DMS114 treated with DMSO at 0.1 percent for 48 hours (cell line): ENCODE data around the gene KRT35.

ENCODE experiments used
- DNase-seq: peaks from one replicate; lab custom pipeline; 2025; ENCODE audit not compliant: unreplicated experiment; lab: John Stamatoyannopoulos, UW

Gene KRT35

GRCh38 chr17:41481036-41481435 is at the start of gene KRT35:
Gene KRT35, minus strand, starts transcription at chr17:41481151. Its CDS starts 54 bp downstream, at chr17:41481097.
- DNase-seq: no peak

- no peak for DNase-seq
These were observed 49.4 kb upstream of the KRT35 start for GRCh38 chr17:41530062-41531048.

GRCh38 chr17:41529491-41529915 is 48.6 kb upstream of the KRT35 start:
- DNase-seq: no peak

- no peak for DNase-seq
These were observed 48.0 kb upstream of the KRT35 start for GRCh38 chr17:41528959-41529353.

GRCh38 chr17:41527063-41528023 is 46.4 kb upstream of the KRT35 start:
- no peak for DNase-seq

- DNase-seq: no peak
These were observed 43.3 kb upstream of the KRT35 start for GRCh38 chr17:41524261-41524660.

GRCh38 chr17:41523787-41524186 is 42.8 kb upstream of the KRT35 start:
- no peak for DNase-seq

- no peak for DNase-seq
These were observed 42.3 kb upstream of the KRT35 start for GRCh38 chr17:41523225-41523593.

- DNase-seq: no peak
These were observed 41.6 kb upstream of the KRT35 start for GRCh38 chr17:41522301-41523224.

- no peak for DNase-seq
These were observed 40.8 kb upstream of the KRT35 start for GRCh38 chr17:41521574-41522261.

GRCh38 chr17:41520821-41521521 is 40.0 kb upstream of the KRT35 start:
- no peak for DNase-seq

- DNase-seq: no peak
These were observed 38.7 kb upstream of the KRT35 start for GRCh38 chr17:41519501-41520224.

GRCh38 chr17:41518789-41519449 is 38.0 kb upstream of the KRT35 start, which contains the start of gene KRT15:
Gene KRT15, minus strand, starts transcription at chr17:41518890. Its CDS starts 63 bp downstream, at chr17:41518827.
- no peak for DNase-seq

- DNase-seq: no peak
These were observed 37.1 kb upstream of the KRT35 start for GRCh38 chr17:41518031-41518430.

GRCh38 chr17:41516830-41517283 is 35.9 kb upstream of the KRT35 start:
- DNase-seq: no peak

GRCh38 chr17:41516147-41516829 is 35.3 kb upstream of the KRT35 start:
- no peak for DNase-seq

- no peak for DNase-seq
These were observed 32.2 kb upstream of the KRT35 start for GRCh38 chr17:41513168-41513547.
